Upper lobe of left lung (tissue), 6 donors: ENCODE results near the gene SLC25A53. TPM values are rescaled to one million over a fixed set of nuclear protein-coding genes. Genes with fewer than 3 reads are reported as not detected.

Experiments used
- ATAC-seq, 2 donors: fragments of 200-7000 bp; cut with Tn5 transposase; one replicate each; pipeline ENCODE4 v1.9.1; 2022; ENCODE audit warnings: mild to moderate bottlenecking in 2 of 2, moderate library complexity in 2 of 2; ENCODE audit not compliant: low FRiP score in 2 of 2
- DNase-seq, 2 donors: peaks; one replicate each; pipeline ENCODE4 v3.0.0-alpha.2; 2019 to 2020
- H3K27ac ChIP-seq, 4 donors: fragments of 200-600 bp; sonication (generic); one replicate each; pipeline ENCODE4 v1.5.1; 2016 to 2019
- H3K27me3 ChIP-seq, 4 donors: fragments of 200-600 bp; sonication (generic); one replicate each; pipeline ENCODE4 v1.5.1; 2017 to 2019
- H3K36me3 ChIP-seq, 4 donors: fragments of 200-600 bp; sonication (generic); one replicate each; pipeline ENCODE4 v1.5.1; 2016 to 2019
- H3K4me1 ChIP-seq, 4 donors: fragments of 200-600 bp; sonication (generic); one replicate each; pipeline ENCODE4 v1.5.1; 2018 to 2019
- H3K4me3 ChIP-seq, 4 donors: fragments of 200-600 bp; sonication (generic); one replicate each; pipeline ENCODE4 v1.5.1; 2017 to 2019; ENCODE audit warnings: mild to moderate bottlenecking in 2 of 4, moderate library complexity in 1 of 4
- H3K9me3 ChIP-seq, 4 donors: fragments of 200-600 bp; sonication (generic); one replicate each; pipeline ENCODE4 v1.5.1; 2018 to 2019
- CTCF ChIP-seq, 6 experiments: fragments of 450-650 bp in 4 of 6; fragments of 200-600 bp in 2 of 6; sonication (generic) in 2 of 6; IDR thresholded peaks; one replicate each; pipeline ENCODE4 v1.5.1; 2016 to 2019; ENCODE audit warnings: antibody characterized with exemption in 6 of 6
- EP300 ChIP-seq, 4 donors: sonication (generic); formaldehyde crosslinking; IDR thresholded peaks; one replicate each; pipeline ENCODE4 v1.5.1; 2017; ENCODE audit warnings: antibody characterized with exemption in 4 of 4, control low read depth in 2 of 4
- POLR2A ChIP-seq, 4 donors: fragments of 450-650 bp; IDR thresholded peaks; one replicate each; pipeline ENCODE4 v1.5.1; 2016 to 2017; ENCODE audit warnings: antibody characterized with exemption in 4 of 4, mild to moderate bottlenecking in 2 of 4
- POLR2AphosphoS5 ChIP-seq, 2 donors: sonication (generic); formaldehyde crosslinking; IDR thresholded peaks; one replicate each; pipeline ENCODE4 v1.5.1; 2017; ENCODE audit warnings: antibody characterized with exemption in 2 of 2
- WGBS, 2 donors: methylation state at CpG; one replicate each; pipeline ENCODE4 v1.1.5; 2017 to 2018; 5-methylcytosine and 5-hydroxymethylcytosine counted together
- total RNA-seq, 6 donors: library from RNA; depleted of rRNA in 4 of 6; stranded (reverse); fragments of >200 nt in 4 of 6; gene quantifications; one replicate each; pipeline versions ENCODE4 v1.1.0 to v1.2.1, GENCODE V29; 2016 to 2021
- donor health status: DM: no; HTN: no; CAD: no; lungs with moderate emphysema.
- donor health status: DM: no; HTN: yes; CAD: no; lungs with severe emphysema.

SLC25A53 gene
- total RNA-seq, 6 donors from 2014 or later, result 2.3 to 13.5 (median 7.6) TPM

- DNase-seq (peak; percentile 92 to 97), ATAC-seq (peak; percentile 98 to 100)
- H3K36me3 ChIP-seq, result no peaks in the 10 kb centered on the region
- H3K27me3 ChIP-seq, result no peaks in the 10 kb centered on the region
- H3K27ac ChIP-seq, result peak within 1 kb of the TSS; percentile 85 to 93 (median 86)
- TF ChIP-seq EP300 (IDR thresholded peaks at IDR 0.05), result no peak
- TF ChIP-seq CTCF (IDR thresholded peaks at IDR 0.05), result peak; percentile 80 to 95 (median 92)
- TF ChIP-seq POLR2A (IDR thresholded peaks at IDR 0.05), result peak in 3 of 4 donors; percentile 60 to 86 (median 70)
- TF ChIP-seq POLR2AphosphoS5 (IDR thresholded peaks at IDR 0.05), result peak; percentile 23 to 58
- H3K4me3 ChIP-seq, result peak within 1 kb of the TSS; percentile 55 to 86 (median 70)
- H3K9me3 ChIP-seq, result peaks cover 0 to 7% (median 0%) of the 10 kb centered on the region in 4 donors
- peaks cover 0 to 11% (median 4%) of the 10 kb centered on the region in 4 donors for H3K4me1 ChIP-seq
- WGBS, 2 donors, result 8 to 29% methylated on average over 3 to 45 of the region's 71 CpGs
Observed at GRCh38 chrX:104165894-104166734, 9.3 kb upstream of the SLC25A53 start, which contains the start of gene FAM199X. Gene FAM199X (plus strand): TSS chrX:104166453. CDS start chrX:104166786, 333 bp downstream.

- TF ChIP-seq EP300 (IDR thresholded peaks at IDR 0.05) (no peak), POLR2A (IDR thresholded peaks at IDR 0.05) (no peak), POLR2AphosphoS5 (IDR thresholded peaks at IDR 0.05) (no peak), CTCF (IDR thresholded peaks at IDR 0.05) (no peak)
- 28 to 50% methylated on average over 1 of the region's 1 CpG for WGBS, 2 donors
- ATAC-seq (no peak), DNase-seq (no peak)
- Histone ChIP-seq H3K9me3 (no peaks in the 10 kb centered on the region), H3K27me3 (no peaks in the 10 kb centered on the region), H3K4me1 (peaks cover 0 to 9% (median 2%) of the 10 kb centered on the region in 4 donors), H3K4me3 (no peak overlapping the region), H3K36me3 (no peaks in the 10 kb centered on the region), H3K27ac (no peak overlapping the region)
Observed at GRCh38 chrX:104151037-104151436, 5.8 kb downstream of the SLC25A53 start.

- no peaks in the 10 kb centered on the region for H3K9me3 ChIP-seq
- TF ChIP-seq EP300 (IDR thresholded peaks at IDR 0.05) (no peak), POLR2A (IDR thresholded peaks at IDR 0.05) (no peak), CTCF (IDR thresholded peaks at IDR 0.05) (no peak), POLR2AphosphoS5 (IDR thresholded peaks at IDR 0.05) (no peak)
- DNase-seq (no peak), ATAC-seq (no peak)
- H3K4me3 ChIP-seq, result no peak overlapping the region
- H3K27me3 ChIP-seq, result no peaks in the 10 kb centered on the region
- 88 to 97% methylated on average over 7 to 8 of the region's 8 CpGs for WGBS, 2 donors
- no peak overlapping the region for H3K27ac ChIP-seq
- H3K36me3 ChIP-seq, result no peaks in the 10 kb centered on the region
- peaks cover 0 to 4% (median 0%) of the 10 kb centered on the region in 4 donors for H3K4me1 ChIP-seq
Observed at GRCh38 chrX:104141087-104141760, 15.6 kb downstream of the SLC25A53 start.

GRCh38 chrX:104137496-104137895 is 19.3 kb downstream of the SLC25A53 start:
- H3K36me3 ChIP-seq, result no peaks in the 10 kb centered on the region
- H3K4me3 ChIP-seq, result no peak overlapping the region
- H3K27me3 ChIP-seq, result no peaks in the 10 kb centered on the region
- TF ChIP-seq POLR2A (IDR thresholded peaks at IDR 0.05) (no peak), POLR2AphosphoS5 (IDR thresholded peaks at IDR 0.05) (no peak), CTCF (IDR thresholded peaks at IDR 0.05) (no peak), EP300 (IDR thresholded peaks at IDR 0.05) (no peak)
- DNase-seq, result no peak
- H3K4me1 ChIP-seq, result peaks cover 0 to 6% (median 0%) of the 10 kb centered on the region in 4 donors
- no peak for ATAC-seq
- no peak overlapping the region for H3K27ac ChIP-seq
- 80 to 84% methylated on average over 3 of the region's 3 CpGs for WGBS, 2 donors
- no peaks in the 10 kb centered on the region for H3K9me3 ChIP-seq
